ENCODE measurements around the gene ACMSD. TPM values are rescaled to one million over a fixed set of nuclear protein-coding genes. Genes with fewer than 3 reads are reported as not detected.

ACMSD gene
- polyA plus RNA-seq, 1 donor: 0.34 TPM

DNA sequence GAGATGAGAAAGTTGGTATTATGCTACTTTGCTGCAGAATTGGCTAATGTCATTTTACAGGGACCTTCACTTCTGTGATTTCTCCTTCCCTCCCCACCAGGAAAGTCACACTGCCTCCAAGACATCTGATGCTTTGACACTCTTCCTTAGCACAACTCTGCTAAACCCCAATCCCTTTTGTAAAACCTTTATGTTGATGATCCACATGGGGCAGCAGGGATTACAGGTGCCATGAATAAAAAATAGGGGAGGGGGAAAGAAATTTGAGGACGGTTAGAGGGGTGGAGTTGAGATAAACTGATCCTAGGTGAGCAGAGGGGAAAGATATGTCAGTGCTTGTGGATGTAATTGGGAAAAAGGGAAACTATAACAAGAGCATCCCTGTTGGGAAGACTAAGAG, 106.6 kb downstream of the ACMSD start:
- Histone ChIP-seq H3K36me3 (ENCODE audit: control insufficient read depth, insufficient read depth, low read length) (peaks cover 55% of the 10 kb centered on the region), H3K9me3 (ENCODE audit: control insufficient read depth, low read depth, low read length) (no peaks in the 10 kb centered on the region), H3K27ac (ENCODE audit: low read length) (no peak overlapping the region), H3K27me3 (ENCODE audit: control insufficient read depth, insufficient read depth, low read length) (no peaks in the 10 kb centered on the region), H3K4me1 (ENCODE audit: control insufficient read depth, insufficient read depth, low read length) (no peaks in the 10 kb centered on the region), H3K4me3 (ENCODE audit: low read length) (no peak overlapping the region)
- 71% methylated on average over 1 of the region's 1 CpG for WGBS (ENCODE audit: insufficient coverage, low lambda C conversion rate)
- DNase-seq: no peak

DNA sequence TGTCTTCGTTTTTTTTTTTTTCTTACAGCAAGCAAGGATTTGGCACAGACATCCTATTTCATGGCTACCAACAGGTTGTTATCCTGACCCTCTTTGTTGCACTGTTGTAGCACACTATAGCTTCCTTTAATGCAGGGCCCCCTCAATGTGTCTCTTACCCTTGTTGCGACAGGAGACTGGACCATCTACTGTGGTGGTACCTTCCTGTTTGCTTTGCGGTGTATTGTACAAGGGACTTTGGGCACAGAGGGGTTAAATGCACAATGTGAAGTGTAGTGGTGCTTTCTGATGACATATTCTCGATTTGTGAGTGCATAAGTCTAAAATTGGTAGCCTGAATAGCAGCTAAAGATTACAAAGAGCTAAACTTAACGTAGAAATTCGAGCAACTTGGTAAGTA, 107.7 kb downstream of the ACMSD start:
- Histone ChIP-seq H3K27ac (ENCODE audit: low read length) (no peak overlapping the region), H3K27me3 (ENCODE audit: control insufficient read depth, insufficient read depth, low read length) (no peaks in the 10 kb centered on the region), H3K4me1 (ENCODE audit: control insufficient read depth, insufficient read depth, low read length) (no peaks in the 10 kb centered on the region), H3K9me3 (ENCODE audit: control insufficient read depth, low read depth, low read length) (no peaks in the 10 kb centered on the region), H3K4me3 (ENCODE audit: low read length) (no peak overlapping the region), H3K36me3 (ENCODE audit: control insufficient read depth, insufficient read depth, low read length) (peaks cover 51% of the 10 kb centered on the region)
- no peak for DNase-seq
- 89% methylated on average over 3 of the region's 6 CpGs for WGBS (ENCODE audit: insufficient coverage, low lambda C conversion rate)

DNA sequence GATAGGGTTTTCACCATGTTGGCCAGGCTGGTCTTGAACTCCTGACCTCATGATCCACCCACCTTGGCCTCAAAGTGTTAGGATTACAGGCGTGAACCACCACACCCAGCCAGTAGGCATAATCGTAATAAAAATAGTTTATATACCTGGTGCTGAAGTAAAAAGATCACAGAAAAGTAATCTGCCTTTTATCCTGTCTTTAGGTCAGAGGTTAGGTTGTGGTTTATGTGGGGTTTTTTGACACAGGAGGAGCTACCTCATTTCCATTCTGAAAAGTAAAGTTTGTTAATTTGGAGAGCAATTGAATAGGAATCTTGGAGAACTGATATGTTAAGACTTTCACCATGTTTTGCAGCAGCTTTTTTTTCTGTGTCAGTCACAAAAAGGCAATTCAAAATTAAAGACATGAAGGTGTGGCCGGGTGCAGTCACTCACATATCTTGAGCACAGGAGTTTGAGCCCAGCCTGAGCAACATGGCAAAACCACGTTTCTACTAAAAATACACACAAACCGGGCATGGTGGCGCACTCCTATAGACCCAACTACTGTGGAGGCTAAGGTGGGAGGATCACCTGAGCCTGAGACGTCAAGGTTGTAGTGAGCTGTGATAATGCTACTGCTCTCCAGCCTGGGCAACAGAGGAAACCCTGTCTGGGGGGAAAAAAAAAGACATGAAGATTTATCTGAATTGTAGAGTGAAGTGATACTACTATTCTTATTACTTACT, 111.7 kb downstream of the ACMSD start:
- Histone ChIP-seq H3K27ac (ENCODE audit: low read length) (no peak overlapping the region), H3K36me3 (ENCODE audit: control insufficient read depth, insufficient read depth, low read length) (peaks cover 51% of the 10 kb centered on the region), H3K27me3 (ENCODE audit: control insufficient read depth, insufficient read depth, low read length) (no peaks in the 10 kb centered on the region), H3K9me3 (ENCODE audit: control insufficient read depth, low read depth, low read length) (no peaks in the 10 kb centered on the region), H3K4me3 (ENCODE audit: low read length) (no peak overlapping the region), H3K4me1 (ENCODE audit: control insufficient read depth, insufficient read depth, low read length) (no peaks in the 10 kb centered on the region)
- DNase-seq: no peak
- no CpG with 5 or more reads among the region's 7 CpGs for WGBS (ENCODE audit: insufficient coverage, low lambda C conversion rate)

DNA sequence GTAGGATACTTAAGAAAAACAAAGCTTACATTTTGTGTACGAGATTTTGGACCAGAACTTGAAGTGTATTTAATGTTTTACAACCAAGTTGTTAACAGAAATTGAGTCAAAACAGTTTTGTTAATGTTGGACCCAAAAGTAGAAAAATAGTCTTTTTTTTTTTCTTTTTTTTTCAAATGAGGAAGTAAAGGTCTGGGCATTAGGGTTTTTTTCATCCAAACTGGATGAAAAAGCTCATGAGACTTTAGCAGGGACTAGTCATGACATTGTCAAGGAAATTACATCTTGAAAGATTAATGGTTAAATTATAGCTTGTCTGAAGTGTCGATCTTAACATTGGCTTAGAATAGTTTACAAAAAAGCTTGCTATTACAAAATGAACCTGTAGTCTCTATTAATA, 112.5 kb downstream of the ACMSD start:
- WGBS (ENCODE audit: insufficient coverage, low lambda C conversion rate): 93% methylated on average over 1 of the region's 2 CpGs
- no peaks in the 10 kb centered on the region for H3K4me1 ChIP-seq (ENCODE audit: control insufficient read depth, insufficient read depth, low read length)
- no peak overlapping the region for H3K27ac ChIP-seq (ENCODE audit: low read length)

More for the DNA sequence above, 112.5 kb downstream of the ACMSD start:
- Histone ChIP-seq H3K4me3 (ENCODE audit: low read length) (no peak overlapping the region), H3K27me3 (ENCODE audit: control insufficient read depth, insufficient read depth, low read length) (no peaks in the 10 kb centered on the region), H3K9me3 (ENCODE audit: control insufficient read depth, low read depth, low read length) (no peaks in the 10 kb centered on the region), H3K36me3 (ENCODE audit: control insufficient read depth, insufficient read depth, low read length) (peaks cover 52% of the 10 kb centered on the region)
- no peak for DNase-seq

Other genes with a start within 250 kb of the ACMSD start
- gene TMEM163, start 119.6 kb upstream of the ACMSD start, polyA plus RNA-seq: 0.39 TPM
- gene CCNT2, start 80.2 kb downstream of the ACMSD start, polyA plus RNA-seq: 46.9 TPM
- 0.01 TPM for gene MAP3K19, start 208.8 kb downstream of the ACMSD start, polyA plus RNA-seq
- gene RAB3GAP1, start 213.7 kb downstream of the ACMSD start, polyA plus RNA-seq: 42.1 TPM